SK-N-MC (cell line): ENCODE results near the gene PRSS27.

Source experiments
- EZH2 ChIP-seq: fragments of 200-600 bp; sonication (generic); IDR thresholded peaks from one replicate; pipeline ENCODE4 v1.6.1; 2017; ENCODE audit warnings: antibody characterized with exemption
- FOXP2 ChIP-seq: optimal IDR thresholded peaks from 2 replicates; pipeline ENCODE3; 2011; ENCODE audit warnings: mild to moderate bottlenecking, moderate library complexity; ENCODE audit not compliant: insufficient read depth; ENCODE audit errors: extremely low read length, control extremely low read depth
- POLR2AphosphoS5 ChIP-seq: IDR thresholded peaks from 2 replicates; pipeline ENCODE4 v1.6.1; 2012; ENCODE audit warnings: mild to moderate bottlenecking, low read depth, low read length, borderline replicate concordance

DNA sequence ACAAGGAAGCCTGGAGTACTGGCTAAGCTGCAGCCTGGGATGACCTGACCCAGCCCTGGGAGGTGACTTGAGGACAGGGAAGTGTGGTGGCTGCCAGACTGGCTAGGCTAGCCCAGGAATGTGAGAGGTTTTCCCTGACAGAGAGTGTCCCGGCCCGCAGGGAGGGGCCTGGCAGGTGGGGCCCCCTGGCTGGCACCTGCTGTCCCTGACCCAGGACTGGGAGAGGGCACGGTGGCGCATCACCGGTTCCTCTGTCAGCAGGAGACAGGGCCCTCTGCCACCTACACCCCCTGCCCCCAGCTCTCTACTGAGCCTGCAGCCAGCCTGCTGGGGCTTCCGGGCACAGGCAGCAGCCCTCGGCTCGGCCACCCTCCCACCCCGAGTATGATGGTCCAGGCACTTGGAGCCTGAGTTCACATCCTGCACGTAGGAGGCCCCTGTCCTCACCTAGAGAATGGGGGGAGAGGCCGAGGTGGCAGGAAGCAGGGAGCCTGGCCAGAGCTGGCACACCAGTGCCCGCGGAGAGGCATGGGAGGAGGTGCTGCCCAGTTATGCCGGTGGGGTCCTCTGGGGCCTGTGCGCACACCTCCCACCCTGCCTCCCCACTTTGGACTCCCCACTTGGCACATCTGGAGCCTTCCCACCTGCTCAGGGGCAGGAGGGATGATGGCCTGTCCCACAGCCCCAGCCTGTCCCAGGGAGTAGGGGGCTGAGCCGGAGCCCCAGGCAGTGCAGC lies 528 bp downstream of the PRSS27 start:
- TF ChIP-seq EZH2, result no peak
- no peak for TF ChIP-seq POLR2AphosphoS5
- TF ChIP-seq FOXP2, result no peak
